ENCODE data around the gene DEFB114.
"Not testable (repeated sequence)": the region's sequence is repeated elsewhere in the genome, so short reads cannot be mapped to it uniquely, and the experiment has no call there.

DEFB114 gene, protein sequence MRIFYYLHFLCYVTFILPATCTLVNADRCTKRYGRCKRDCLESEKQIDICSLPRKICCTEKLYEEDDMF

DNA sequence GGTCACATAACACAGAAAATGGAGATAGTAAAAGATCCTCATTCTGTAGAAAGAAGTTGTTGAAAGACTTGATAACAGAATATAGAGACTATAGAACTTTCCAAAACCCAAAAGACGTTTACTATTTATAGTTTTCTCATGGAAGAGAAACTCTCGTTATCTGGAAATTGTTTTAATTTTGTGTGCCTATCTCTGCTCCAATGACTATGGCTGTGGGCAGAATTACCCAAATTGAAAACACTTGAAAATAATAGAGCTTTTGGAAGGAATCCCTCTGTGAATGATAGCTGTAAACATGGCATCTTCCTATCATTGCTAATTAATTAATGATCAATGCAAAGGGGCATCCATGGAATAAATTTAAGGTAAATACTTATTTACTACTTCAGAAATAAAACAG, at the start of gene DEFB114:
TSS of gene DEFB114 (minus strand) at position 101 of the 400 bp plus-strand sequence. CDS start at position 42, 59 bp downstream.
- DNase-seq (ENCODE audit: low spot score): no peak

DNA sequence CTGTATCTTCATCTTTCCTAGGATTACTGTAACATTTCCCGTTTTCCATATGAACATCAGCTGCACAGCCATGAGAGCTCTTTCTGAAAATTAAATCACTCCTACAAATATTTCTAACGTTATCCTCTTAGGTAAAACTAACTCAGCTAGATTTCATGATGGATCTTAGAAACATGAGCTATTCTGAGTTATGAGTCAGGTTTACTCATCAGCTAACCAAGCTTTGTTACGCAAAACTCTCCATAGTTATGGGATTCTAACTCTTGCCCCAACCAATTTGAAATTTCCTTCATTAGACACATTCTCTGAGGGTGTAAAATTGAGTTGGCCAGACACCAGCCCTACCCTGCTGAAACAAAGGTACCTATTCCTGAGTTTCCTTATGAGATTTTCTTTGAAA, 43.9 kb upstream of the DEFB114 start:
- DNase-seq (ENCODE audit: low spot score): no peak

DNA sequence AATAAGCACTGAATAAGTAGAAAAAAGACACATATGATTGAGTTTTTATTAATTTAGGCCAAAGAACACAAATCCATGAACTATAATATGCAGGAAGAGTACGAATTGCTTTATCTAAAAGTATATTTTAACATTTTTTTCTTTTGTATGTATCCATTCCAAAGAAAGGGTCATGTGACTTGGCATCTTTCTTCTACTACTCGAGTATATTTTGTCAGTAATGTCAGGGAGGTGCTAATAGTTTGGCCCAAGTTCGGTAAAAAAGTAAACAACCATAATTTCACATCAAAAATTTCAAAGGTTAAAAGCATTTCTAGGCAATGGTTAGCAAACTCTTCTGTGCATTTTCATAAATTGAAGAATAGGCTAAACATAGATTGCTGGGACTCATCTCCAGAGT, 39.2 kb upstream of the DEFB114 start:
- no peak for DNase-seq (ENCODE audit: low spot score)

DNA sequence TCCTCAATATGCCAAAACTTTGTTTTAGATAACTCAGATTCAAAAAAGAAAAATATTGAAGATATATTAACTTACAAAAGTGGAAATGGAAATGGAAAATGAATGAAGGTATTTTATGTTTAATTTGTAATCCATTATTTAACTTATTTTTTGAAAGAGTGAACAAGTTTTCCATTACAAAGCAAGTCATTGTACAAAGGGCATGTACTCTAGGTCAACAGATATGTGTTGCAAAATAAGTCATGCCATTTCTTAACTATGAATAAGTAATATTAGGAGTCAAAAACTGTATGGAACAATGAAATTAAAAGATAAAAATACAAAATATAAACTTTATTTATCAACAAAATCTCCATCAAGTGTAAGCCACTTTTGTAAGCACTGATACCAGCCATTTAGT, 31.3 kb upstream of the DEFB114 start:
- no peak for DNase-seq (ENCODE audit: low spot score)

DNA sequence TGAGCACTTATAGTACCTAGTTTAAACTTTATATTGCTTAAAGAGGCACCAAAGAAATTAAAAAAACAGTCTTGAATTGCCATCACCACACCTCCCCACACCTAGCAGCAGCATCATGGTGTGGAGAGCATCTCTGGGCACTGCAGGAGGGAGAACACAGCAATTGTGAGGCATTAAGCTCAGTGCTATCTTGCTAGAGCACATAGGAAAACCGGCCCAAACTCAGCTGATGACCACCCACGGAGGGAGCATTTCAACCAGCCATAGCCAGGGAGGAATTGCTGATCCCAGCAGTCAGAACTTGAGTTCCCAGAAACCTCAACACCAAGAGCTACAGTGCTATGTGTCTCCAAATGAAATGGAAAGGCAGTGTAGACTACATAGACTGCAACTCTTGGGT, 24.9 kb upstream of the DEFB114 start:
- DNase-seq (ENCODE audit: low spot score): no peak

DNA sequence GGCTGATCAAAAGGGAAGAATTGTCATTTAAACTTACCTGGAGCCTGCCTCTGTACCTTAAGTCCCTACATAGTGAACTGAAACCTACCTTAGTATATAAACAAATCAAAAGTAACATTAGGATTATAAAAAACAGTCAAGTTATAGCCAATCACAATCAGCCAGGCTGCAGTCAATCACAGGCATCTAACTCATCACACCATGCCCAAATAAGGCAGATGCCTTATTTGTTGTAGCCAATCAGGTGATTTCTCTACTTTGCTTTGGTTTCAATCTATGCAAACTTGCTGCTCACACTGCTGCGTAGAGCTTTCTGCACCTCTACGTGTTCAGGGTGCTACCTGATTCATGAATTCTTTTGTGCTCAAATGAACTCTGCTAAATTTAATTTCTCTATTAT, 23.8 kb upstream of the DEFB114 start:
- no peak for DNase-seq (ENCODE audit: low spot score)

DNA sequence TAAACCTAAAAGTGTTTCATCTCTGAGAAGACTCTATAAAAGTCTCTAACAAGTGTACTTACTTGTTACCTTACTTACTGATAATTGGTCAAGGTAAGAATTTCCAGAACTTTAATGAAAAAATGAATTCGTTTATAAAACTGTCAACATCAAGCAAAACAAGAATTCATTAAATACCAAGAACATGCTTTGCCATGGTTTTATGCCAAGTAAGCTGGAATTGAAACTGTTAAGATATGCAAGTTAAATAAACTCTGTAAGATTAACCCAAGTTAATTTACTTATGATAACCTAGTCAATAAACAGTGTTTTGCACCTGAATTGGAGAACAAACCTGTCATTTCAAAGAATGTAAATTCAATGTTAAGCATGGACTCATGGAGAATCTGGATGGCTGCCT, 22.6 kb upstream of the DEFB114 start:
- no peak for DNase-seq (ENCODE audit: low spot score)

DNA sequence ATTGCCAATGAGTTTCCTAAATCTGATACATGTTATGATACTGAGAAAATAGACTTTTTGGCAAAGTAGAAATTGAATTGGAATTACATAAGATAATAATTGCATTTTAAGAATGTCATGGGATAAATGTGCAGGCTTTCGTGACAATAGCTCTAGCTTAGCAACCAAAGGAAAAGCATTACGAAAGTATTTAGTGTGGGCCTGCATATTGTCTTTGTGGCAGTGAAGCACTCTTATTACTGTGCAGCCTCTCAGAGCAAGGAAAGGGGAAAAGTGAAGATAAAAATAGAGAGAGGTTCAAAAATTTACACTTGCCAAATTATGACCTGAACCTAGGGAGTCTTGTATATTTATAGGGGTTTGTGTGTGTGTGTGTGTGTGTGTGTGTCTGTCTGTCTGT, 18.1 kb upstream of the DEFB114 start:
- DNase-seq (ENCODE audit: low spot score): no peak

DNA sequence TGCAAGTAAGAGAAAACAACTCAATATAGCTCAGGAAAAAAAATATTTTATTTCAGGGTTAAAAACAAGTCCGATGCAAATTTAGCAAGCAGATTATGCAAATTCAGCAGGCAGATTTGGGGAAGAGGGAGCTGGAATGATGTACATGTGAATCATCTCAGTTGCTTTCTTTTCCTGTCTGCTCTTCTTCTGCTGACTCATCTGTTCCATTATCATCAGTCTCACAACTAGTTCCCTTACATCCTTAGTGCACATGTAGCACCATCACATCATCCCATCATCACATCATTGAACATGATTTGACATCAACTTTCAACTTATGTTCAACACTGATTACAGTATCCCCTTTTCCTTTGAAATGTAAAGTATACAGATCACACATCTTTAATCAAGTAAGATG, 16.9 kb upstream of the DEFB114 start:
- DNase-seq (ENCODE audit: low spot score): no peak

DNA sequence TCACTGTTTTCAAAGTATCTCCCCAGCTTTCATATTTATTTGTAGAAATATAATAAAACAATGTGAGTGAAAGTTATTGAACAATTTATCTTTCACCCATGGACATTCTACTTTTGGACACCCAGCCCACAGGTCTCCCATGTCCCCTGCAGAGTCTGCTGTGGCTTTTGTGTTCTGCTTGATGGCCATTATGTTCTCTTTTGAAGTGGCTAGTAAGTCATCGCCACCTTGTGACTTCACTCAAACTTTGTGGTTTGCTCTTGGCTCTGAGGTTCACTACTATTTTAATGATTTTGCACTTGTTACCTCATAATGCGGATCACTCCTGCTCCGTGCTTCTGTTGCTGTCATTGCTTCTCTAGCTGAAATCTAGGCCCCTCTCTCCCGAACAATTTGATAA, 15.6 kb upstream of the DEFB114 start:
- no peak for DNase-seq (ENCODE audit: low spot score)

DNA sequence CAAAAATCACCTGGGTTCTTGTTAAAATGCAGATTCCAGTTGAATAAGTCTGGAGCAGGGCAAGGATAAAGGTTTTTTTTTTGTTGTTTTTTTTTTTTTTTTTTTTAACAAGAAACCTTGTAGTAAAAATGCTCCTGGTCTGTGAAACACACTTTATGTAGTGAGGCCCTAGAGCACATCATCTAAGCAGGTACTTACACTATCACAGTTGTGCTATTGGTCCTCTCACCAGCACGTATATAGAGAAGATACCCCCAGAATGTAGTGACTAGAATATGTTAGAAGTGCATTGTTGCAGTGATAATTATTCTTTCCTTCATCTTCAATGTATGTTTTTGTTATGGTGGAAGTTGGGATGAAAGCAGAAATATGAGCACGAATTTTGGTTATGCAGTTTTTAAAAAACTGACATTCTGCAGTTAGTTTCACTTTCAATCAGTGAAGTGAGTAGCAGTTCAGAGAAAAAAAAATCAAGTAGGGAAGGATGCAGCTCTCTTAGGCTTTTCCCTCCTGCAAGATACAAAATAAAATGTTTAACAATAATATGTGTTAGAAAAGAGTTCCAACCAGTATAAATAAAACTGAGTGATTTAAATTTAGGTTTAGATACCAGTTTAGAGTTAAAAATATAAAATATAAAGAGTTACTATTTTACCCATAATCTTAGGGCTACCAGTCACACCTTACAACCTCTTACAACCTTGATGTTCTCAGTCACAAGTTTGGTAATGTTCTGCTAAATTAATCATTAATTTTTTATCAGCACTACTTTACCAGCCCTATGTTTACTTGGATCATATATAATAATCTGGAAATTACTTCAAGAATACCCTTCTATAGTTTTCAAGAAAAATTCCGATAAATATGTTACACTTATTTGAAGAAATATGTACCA, 14.6 kb upstream of the DEFB114 start:
- DNase-seq (ENCODE audit: low spot score): no peak

DNA sequence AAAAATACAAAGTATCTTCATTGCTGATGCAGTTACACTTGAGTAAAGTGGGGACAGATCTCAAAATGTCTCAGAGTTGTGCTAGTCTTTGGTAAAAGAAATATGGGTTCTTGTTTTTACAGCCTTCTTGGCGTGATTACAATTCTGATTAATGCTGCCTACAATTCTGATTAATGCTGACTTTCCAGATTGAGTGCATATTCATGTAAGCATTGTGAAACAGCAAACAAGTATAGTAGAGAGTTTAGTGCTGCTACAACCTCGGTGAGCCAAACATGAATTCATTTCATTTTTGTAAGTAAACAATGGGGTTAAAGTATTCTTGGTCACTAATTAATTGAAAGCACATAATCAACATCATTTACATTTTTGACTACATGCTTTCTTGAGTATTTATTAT, 5.6 kb upstream of the DEFB114 start, which contains the start of gene DEFB113:
TSS of gene DEFB113 (minus strand) at position 21 of the 400 bp plus-strand sequence. CDS start at position 21, 0 bp downstream.
- no peak for DNase-seq (ENCODE audit: low spot score)

DNA sequence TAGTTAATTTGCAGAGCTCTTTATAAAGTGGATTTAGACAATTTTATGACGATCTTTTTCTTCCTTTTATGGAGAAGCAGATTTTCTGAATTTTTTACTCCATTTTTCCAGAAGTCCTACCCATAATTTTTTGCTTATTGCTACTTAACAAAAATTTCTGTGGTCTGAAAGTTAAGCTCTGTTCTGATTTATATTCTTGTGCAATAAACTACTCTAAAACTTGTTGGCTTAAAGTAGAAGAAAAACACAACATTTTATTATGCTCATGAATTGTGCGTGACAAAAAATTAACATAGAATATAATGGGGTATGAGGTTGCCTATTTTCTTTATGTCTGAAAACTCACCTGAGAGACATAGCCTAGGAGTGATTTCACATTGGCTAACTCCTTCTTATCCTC, 2.9 kb upstream of the DEFB114 start:
- no peak for DNase-seq (ENCODE audit: low spot score)

DNA sequence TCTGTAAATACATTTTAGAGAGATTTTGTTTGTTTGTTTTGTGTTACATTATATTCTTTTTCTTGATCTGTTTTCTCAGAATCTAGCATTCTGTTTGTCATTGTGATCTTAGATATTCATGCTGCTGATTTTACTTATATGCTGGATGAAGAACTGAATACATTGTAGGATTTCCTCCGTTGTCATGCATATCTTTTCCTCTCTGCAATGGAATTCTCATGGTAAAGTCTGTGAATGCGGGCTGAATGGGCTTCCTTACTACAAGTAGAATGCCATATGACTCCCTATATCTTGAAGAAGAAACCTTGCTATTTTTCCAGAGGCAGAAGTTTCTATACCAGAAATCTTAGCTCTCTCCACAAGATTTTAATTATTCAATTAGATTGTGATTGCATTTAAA, 2.4 kb upstream of the DEFB114 start:
- no peak for DNase-seq (ENCODE audit: low spot score)

DNA sequence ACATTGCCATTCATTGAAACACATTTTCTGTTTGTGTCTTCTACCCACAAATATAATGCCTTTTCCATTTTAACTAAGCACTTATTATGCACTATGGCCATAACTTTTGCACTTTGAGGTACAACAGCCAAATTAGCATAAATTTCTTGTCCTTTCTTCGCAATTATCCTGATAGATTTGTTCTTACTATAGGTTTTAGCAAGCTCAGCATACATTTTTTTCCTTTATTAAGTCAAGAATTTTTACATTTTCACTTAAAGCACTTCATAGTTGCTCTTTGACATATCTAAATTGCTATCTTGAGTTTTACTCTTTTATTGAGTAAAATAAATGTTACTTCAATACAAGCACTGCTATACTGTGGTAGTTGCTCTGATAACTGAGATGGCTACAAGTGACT, 5.8 kb downstream of the DEFB114 start:
- no peak for DNase-seq (ENCODE audit: low spot score)

DNA sequence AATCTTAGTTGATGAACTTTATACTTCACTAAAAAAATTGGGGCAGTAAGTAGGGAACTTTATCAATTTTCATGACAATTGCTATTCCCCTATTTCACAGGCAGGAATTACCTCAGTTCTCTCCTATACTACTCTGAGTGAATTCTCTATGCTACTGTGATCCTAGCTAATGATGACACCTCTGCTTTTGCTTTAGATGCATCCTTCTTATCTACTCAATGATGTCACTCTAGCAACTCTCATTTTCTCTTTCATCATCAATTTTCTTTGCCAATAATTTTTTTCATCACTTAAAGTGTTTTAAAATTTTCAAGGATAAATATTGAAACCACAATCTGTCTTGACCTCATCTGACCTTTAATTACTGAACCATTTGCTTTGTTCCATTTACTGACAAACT, 8.1 kb downstream of the DEFB114 start:
- no peak for DNase-seq (ENCODE audit: low spot score)

DNA sequence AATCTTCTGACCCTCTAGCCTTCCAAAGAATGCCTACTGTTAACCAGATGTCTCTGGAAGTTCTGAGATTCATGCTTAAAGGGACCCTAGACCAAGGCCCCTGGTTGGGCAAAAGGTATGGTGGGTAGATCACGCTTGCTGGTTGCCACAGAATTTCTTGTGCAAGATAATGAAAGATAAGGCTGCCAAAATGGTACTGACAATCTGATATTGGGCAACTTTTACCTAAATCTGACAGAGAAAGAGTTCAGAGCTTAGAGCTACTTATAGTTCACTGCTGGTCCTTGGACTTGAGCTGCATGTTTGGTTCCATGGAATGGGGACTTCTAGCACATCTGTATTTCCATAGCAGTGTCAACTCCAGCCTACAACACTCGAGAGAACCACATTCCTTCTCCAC, 12.0 kb downstream of the DEFB114 start:
- DNase-seq (ENCODE audit: low spot score): no peak

DNA sequence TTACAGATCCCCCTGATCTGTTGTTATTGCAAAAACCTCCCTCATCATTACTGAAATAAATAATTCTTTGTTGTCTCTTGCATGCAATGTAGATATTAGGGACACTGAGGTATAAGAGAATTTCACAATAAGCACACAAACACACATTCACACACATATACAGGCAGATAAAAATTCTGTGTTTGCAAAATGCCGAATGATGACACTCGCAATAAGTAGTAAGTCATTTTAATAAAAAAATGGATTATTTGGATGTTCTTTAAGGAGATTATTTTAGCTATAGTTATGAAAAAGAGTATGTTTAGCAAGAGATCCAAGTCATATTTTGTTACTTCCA, 13.6 kb downstream of the DEFB114 start:
- DNase-seq (ENCODE audit: low spot score): no peak

DNA sequence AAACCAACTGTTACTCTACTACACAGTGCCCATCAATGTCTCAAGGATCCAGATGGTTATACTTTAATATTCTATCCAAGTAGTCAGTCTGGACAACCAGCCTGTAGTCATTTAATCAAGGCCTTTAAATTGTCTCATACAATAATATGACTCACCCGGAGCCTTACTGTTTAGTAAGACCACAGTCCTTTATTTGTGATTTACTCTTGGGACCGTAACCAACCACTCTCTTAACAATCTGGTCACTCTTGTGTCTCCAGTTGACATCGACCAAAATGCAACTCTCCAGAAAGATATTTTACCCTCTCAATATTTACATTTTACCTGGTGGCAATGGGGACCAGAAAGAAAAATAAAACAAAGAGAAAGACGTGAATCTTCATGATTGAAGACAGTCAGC, 14.9 kb downstream of the DEFB114 start:
- DNase-seq (ENCODE audit: low spot score): no peak

DNA sequence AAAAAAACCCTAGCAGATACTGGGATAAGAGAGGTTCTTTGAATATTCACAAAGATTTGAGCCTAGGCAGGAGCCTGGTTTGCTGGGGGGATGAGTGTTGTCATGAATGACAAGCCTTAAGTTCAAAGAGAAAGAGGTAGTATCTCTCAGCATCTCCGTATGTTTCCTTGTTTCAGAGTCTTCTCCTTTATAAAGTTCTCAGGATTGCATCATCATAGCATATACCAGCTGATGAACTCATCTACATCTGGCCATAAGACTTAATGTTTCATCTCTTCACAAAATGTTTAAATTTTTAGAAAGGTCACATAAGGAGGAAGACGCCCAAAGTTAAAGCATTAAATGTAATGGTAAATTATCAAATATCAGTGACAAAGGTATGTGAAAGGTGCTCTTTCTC, 17.1 kb downstream of the DEFB114 start:
- DNase-seq (ENCODE audit: low spot score): no peak

DNA sequence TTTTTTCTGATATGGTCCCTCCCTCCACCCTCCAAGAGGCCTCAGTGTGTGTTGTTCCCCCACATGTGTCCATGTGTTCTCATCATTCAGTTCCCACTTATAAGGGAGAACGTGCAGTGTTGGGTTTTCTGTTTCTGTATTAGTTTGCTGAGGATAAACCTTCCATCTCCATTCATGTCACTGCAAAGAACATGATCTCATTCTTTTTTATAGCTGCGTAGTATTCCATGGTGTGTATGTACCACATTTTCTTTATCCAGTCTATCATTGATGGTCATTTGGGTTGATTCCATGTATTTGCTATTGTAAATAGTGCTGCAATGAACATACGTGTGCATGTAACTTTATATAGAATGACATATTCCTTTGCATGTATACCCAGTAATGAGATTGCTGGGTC, 19.9 kb downstream of the DEFB114 start:
- not testable (repeated sequence) for DNase-seq (ENCODE audit: low spot score)

DNA sequence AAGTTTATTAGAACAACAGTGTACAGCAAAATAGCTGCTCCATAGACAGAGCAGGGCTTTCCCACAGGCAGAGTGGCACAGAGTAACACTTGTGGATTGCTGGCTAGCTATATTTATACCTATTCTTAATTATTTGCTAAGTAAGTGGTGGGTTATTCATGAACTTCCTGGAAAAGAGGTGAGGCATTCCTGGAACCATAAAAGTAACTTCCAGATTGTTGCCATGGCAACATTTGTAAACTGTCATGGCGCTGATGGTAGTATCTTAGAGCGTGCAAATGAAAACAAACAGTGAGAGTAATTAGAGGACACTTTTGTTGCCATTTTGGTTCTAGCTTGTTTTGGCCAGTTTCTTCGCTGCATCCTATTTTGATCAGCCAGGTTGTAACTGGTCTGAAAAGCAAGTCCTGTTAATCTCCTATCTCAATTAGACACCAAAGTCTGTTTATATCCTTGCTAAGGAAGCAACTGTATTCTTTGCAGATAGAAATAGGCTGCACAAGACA, 23.9 kb downstream of the DEFB114 start:
- DNase-seq (ENCODE audit: low spot score): no peak

DNA sequence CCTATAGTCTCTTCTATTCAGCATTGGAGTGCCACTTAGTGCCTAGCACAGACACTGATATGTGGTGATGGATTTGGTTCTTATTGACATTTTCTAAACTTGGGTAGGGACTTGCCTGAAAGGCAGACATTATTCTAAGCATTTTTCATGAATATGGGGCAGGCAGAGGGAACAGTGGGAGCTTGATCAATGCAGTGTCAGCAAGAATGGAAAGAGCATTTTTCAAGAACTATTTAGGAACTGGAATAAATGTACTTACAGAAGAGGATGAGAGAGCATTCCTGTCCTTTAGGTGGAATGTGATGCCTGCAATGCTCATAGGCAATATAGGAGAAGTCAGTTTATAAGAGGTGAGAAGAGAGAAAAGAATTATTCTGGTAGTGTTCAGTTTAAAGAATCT, 26.2 kb downstream of the DEFB114 start:
- no peak for DNase-seq (ENCODE audit: low spot score)

DNA sequence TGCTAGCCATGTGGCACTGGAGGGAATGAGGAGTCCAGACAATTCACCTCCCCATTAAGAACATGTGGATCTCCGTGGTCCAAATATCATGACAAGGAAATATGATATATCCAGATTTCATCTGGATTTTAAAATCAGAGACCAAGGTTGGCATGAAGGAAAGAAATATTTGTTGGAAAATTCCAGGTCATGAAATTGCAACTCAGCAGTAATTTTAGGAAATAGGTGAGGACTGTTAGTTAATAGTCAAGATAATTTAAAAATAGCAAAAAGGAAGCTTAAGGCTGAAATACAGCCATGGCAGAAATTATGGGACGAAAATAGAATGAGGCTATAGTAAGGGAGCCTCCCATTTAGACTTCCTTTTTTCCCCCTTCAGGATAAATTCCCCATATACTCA, 26.9 kb downstream of the DEFB114 start:
- DNase-seq (ENCODE audit: low spot score): no peak

Data from ecto neural progenitor cell (in vitro differentiated cells).